NCI-H2107 treated with DMSO at 0.1 percent for 48 hours (cell line): ENCODE data around the gene EPB41L3.
A peak's percentile ranks its signal among the peaks of the same experiment; 100 is the strongest.
"Not testable (repeated sequence)": the region's sequence is repeated elsewhere in the genome, so short reads cannot be mapped to it uniquely, and the experiment has no call there.

Experiments
- DNase-seq: peaks from one replicate; lab custom pipeline; 2025; ENCODE audit not compliant: unreplicated experiment; lab: John Stamatoyannopoulos, UW

EPB41L3 gene

GRCh38 chr18:5500158-5500939 lies 43.4 kb downstream of the EPB41L3 start:
- DNase-seq, result no peak

DNA sequence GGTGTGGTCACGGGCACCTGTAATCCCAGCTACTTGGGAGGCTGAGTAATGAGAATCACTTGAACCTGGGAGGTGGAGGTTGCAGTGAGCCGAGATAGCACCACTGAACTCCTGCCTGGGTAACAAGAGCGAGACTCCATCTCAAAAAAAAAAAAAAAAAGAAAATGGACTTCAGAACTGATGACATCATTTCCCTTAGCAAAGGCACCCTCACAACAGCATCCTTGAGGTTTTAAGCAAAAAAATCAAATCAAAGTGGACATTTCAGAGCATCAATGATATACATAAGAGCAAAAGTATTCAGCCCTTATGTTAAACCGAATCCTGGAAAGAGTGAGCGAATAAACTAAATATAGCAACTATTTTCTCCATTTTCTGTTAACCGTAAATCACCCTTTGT lies 45.3 kb downstream of the EPB41L3 start:
- DNase-seq, result no peak

GRCh38 chr18:5496305-5496704 lies 47.5 kb downstream of the EPB41L3 start:
- DNase-seq, result no peak

DNA sequence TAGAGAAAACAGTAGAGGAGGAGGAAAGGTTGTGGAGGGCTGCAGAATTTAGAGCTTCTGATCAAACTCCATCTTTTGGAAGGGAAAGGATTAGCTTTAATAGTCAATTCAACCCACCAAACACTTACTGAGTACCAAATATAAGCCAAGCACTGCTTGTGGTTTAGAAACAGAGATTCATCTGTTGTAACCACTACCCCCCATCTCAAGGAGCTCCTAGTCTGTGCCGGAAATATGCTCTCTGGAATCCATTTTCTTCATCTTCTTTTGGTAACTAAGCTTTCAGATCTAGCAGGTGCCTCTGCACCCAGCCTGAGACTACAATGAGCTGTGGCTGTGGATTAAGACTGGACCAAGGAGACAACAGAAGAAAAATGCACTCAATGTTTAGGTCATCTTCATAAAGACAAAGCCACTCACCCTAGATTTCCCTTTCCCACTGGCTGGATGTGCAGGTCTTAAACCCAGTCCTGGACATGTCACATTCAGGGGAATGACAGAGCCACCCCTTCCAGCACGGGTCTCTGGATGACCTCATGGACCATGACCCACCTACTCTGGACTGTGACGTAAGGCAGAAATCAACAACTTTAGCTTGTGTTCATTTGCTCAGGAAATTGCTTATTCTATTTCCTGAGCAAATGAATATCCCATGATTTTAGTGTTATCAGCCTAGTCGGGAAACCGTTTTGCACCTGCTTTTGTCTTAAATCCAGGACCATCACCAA lies 52.9 kb downstream of the EPB41L3 start:
- DNase-seq, result no peak

DNA sequence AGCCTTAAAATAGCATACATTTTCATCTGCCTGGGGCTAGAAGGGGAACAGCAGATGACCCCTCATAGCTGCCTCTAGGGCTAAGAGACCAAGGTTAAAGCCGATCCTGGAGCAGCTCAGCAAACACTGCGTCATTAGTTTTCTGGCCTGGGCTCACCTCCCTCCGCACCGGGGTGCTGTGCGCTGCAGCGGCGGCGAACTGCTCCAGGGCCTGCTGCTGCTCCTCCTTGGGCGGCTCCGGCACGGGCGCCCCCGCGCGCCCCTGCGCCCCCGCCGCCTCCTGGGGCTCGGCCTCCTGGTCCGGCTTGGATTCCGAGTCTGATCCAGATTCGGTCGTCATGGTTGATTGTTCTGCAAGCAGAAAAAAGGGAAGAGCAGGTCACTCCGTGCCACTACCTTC lies 55.0 kb downstream of the EPB41L3 start:
- no peak for DNase-seq

GRCh38 chr18:5488044-5488443 lies 55.8 kb downstream of the EPB41L3 start:
- DNase-seq, result not testable (repeated sequence)

- DNase-seq, result no peak
Observed at GRCh38 chr18:5484526-5484925, 59.3 kb downstream of the EPB41L3 start.

- DNase-seq, result no peak
Observed at GRCh38 chr18:5481621-5482020, 62.2 kb downstream of the EPB41L3 start.

DNA sequence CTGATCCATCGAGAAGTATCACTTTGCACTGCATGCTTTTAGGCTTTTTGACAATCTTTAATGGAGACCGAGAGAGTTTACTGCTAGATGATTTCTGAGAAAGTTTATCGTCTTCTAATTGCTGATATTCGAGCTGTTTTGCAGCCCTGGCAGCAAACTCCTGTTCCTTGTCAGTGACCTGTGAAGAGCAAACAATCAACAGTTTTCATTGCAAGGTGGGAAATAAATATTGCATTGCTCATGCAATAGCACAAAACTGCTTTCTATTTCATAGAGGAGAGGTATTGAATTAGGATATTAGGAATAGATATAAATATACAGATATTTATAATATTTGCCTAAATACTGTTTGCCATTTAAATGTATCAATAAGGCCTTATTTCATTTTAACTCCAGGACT lies 65.5 kb downstream of the EPB41L3 start:
- peak; percentile 7 for DNase-seq

DNA sequence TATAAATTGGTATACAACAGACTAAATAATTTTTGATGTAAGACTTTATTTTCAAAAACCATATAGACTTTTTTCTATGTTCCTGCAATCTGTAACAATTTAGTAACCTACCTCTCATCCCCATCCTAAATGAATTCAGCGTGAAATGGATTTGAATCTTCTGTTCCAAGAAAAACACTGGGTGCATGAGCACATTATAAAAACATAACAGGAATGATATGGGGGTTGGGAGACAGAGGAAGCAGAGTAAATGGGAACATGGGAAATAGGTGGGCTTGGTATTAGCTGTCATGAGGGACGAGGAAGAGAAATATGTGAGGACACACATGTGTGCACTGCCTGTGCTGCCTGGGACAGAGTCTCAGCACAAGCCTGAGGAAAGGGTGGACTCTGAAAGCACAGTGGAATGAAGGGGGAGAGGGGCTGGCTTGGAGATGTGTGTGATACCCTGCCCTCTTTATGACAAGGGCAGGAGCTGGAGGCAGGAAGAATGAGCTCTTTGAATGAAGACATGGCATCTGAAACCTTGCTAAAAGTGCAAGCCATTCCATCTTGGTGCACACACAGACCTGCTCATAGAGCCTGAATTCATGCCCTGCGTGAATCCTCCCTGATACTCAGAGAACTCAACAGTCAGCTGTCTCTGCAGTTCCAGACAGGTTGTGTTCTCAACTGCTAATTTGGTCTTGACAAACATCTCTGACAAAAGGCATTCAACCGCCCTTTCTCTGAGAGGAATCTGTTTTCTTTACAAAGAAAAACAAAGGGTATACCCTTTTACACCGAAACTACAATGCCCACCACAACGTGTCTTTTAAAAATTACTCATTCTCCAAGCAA lies 66.6 kb downstream of the EPB41L3 start:
- peak; percentile 7 for DNase-seq

DNA sequence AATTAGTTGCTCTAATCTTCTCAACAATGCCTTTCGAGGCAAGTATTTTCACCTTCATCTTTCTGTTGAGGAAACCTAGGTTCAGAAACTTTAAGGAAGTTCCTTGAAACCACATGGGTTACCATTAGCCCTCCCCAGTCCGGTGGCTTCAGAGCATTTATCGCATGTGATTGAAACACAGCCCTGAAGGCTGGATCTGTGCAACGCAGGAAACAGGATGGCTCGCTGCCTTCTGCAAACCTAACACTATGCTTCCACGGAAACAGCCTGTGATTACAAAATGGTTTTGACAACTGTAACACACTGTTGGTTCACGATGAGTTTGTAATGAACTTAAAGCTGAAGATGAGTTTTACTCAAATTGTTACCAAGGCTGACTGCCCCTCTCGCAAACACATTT lies 68.5 kb downstream of the EPB41L3 start:
- no peak for DNase-seq

DNA sequence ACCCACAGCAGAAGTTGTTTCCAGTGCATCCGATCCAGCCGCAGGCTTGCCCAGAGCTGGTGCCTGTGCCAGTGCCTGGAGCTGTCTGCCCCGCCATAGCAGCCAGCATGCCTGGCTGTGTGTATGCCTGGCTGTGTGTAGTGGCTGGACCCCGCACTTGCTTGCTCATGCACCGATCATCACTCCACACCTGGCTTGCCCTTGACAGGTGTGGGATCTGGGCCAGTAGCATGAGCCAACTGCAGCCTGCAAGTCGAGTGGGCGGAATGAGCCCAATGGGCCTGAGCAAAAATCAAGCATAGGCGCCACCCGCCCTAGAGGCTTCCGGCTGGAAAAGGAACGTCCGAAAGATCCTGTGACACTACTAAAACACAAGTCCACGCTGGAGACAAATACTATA lies 74.5 kb downstream of the EPB41L3 start:
- DNase-seq, result no peak

GRCh38 chr18:5468394-5468793 lies 75.4 kb downstream of the EPB41L3 start:
- DNase-seq, result no peak

DNA sequence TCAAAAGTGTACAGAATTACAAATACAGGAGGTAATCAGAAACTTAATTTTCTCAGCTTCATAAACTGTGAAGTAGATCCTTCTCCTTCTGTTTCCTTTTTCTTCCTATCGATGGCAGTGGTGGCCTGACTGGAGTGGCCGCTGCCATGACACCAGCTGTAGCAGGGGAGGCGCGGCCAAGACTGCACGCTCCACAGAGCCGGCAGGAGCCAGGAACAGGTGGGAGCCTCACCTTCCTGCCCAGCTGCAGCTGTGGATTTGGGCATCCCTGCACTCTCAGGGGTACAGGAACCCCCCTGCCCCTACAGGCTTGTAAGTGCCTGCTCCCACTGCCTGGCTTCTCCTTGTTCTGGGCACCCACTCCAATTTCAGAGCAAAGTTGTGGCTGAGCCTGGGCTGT lies 76.1 kb downstream of the EPB41L3 start:
- DNase-seq, result no peak

DNA sequence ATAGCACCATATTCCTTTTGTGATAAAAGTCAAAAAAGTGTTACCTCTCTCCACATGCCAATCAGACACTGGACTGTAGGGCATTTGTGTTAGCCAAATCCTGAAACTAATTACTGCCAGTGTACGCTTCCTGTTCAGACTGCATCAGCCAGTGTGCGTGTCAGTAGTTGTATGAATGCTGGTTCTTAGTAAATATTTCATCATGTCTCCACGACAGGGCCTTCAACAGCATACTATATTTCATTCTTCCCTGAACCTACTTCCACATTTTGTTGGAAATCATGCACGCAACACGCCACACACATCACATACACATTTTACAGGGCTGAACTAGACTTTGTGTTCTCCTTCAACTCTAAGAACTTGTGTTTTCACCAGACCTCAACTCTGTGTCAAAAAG lies 77.5 kb downstream of the EPB41L3 start:
- no peak for DNase-seq

DNA sequence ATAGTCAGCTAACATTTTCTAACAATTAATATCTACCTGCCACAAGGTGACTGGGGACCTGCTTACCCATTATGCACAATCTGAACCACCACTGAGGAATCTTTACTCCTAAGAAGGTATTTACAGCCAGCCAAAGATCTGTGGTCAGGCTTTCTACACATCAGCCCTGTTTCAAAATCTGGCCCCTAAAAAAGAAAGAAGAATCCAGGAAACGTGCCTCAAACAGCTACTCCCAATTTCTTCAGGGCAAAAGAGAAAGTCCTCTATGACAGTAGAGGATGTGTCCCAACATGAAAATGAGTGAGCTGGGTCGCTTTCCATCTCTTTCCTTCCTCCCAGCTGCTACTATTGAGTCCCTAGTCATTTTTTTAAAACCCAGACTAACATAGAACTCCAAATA lies 79.5 kb downstream of the EPB41L3 start:
- DNase-seq, result no peak

DNA sequence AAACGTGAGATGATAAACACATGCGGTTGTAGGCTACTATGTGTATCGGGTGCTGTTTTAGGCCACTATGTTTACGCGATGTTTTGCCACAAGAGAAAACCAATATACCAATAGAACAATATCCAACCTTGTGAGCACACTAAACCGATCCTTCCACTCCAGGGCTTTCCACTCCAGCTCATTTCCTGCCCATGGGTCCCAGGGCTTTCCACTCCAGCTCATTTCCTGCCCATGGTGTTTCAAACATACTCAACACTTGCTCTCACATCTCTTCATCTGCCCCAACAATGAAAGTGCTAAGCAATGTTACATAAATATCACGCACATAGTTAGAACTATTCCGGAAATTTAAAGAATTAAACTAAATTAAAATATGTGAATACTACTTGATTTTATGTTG lies 80.0 kb downstream of the EPB41L3 start:
- DNase-seq, result no peak

- DNase-seq, result no peak
Observed at GRCh38 chr18:5463390-5463789, 80.4 kb downstream of the EPB41L3 start.

DNA sequence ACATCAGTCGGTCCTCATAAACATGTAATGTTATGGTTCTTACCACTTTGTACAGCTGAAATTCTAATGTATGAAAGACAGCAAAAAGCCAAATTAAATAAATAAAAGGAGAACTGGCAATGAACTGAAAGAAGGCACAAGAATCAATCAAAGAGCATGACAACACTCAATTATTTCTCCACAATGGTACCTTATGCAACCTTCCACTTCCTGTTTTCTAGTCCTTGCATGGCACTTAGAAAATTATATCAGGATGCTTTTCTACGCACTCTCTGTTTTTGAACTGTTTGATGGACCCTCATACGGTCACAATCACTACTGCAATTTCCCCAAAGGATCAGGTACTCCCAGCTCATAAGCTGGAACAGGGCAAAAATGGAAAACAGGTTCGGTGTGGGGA lies 81.6 kb downstream of the EPB41L3 start:
- no peak for DNase-seq

DNA sequence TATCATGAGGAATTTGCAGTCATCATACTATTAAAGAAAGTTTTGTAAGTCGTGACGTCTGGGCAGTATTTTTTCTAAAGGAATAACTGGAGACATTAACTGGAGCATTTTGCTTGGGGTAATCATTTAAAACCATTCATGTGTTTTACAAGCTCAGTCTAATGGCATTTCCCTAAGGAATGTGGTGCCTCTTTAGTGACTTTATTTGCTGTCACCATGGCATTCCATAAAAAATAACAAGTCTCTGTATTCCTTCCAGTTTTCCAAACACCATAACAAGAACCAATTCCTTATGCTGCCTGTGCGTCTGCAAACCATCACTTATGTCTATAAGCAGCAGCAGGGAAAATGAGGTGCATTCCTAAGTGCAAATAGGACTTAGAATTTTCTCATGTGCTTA lies 82.8 kb downstream of the EPB41L3 start:
- no peak for DNase-seq

GRCh38 chr18:5457462-5457957 lies 86.3 kb downstream of the EPB41L3 start:
- DNase-seq, result no peak
